Neural progenitor cell (in vitro differentiated cells): Measurements from ENCODE around the gene CT83.

Experiments used
- CTCF ChIP-seq: fragments of 200-600 bp; sonication (generic); IDR thresholded peaks from 2 replicates; pipeline ENCODE4 v1.5.1; 2017; ENCODE audit warnings: antibody characterized with exemption, mild to moderate bottlenecking
- EZH2 ChIP-seq: fragments of 200-600 bp; sonication (generic); IDR thresholded peaks from 2 replicates; pipeline ENCODE4 v1.6.1; 2017; ENCODE audit warnings: antibody characterized with exemption, mild to moderate bottlenecking, moderate library complexity

- TF ChIP-seq CTCF (no peak), EZH2 (no peak)
These were observed at the start of gene CT83 for GRCh38 chrX:116462822-116463221.
